H1 (cell line): ENCODE measurements around the gene NUBP2. TPM values are rescaled to one million over a fixed set of nuclear protein-coding genes. Genes with fewer than 3 reads are reported as not detected.

Experiments
- CTCF ChIA-PET: fragments of 300-600 bp; sonication (Branson Sonifier 250); formaldehyde crosslinking; loops from one replicate; lab custom pipeline; 2021; ENCODE audit not compliant: partially characterized antibody; lab: Charles Lee
- POLR2A ChIA-PET: fragments of 300-600 bp; sonication (Branson Sonifier 250); formaldehyde crosslinking; loops from one replicate; lab custom pipeline; 2021; ENCODE audit warnings: inconsistent platforms; ENCODE audit not compliant: partially characterized antibody; lab: Charles Lee
- DNase-seq, 2 experiments: peaks; one replicate each; pipeline versions ENCODE4 v3.0.0 to v3.0.0-alpha.2; 2010 to 2022; ENCODE audit warnings: low spot score in 2 of 2, low read depth in 1 of 2, mixed read lengths in 1 of 2
- FAIRE-seq: peaks from 2 replicates; lab custom pipeline; 2011; peaks lifted over from hg19 to GRCh38; lab: Jason Lieb, UNC
- H2AFZ ChIP-seq: 2 replicates; pipeline ENCODE4 v1.8.1; 2012; ENCODE audit warnings: low read length, inconsistent platforms
- H2AK5ac ChIP-seq: 2 replicates; pipeline ENCODE4 v1.6.1; 2013; ENCODE audit warnings: low read depth, low read length
- H2BK120ac ChIP-seq: replicated peaks from 2 replicates; pipeline ENCODE3; 2013; ENCODE audit warnings: low read depth, low read length, inconsistent platforms
- H2BK12ac ChIP-seq: 2 replicates; pipeline ENCODE4 v1.6.1; 2013; ENCODE audit warnings: low read depth, low read length
- H2BK15ac ChIP-seq: 2 replicates; pipeline ENCODE4 v1.6.1; 2013; ENCODE audit warnings: low read length
- H2BK20ac ChIP-seq: 2 replicates; pipeline ENCODE4 v1.6.1; 2013; ENCODE audit warnings: low read length
- H2BK5ac ChIP-seq: 2 replicates; pipeline ENCODE4 v1.6.1; 2013; ENCODE audit warnings: low read depth, low read length
- H3K14ac ChIP-seq: 2 replicates; pipeline ENCODE4 v1.6.1; 2013; ENCODE audit warnings: inconsistent platforms; ENCODE audit not compliant: insufficient read length
- H3K18ac ChIP-seq: 2 replicates; pipeline ENCODE4 v1.6.1; 2013; ENCODE audit warnings: low read length; ENCODE audit errors: extremely low read depth
- H3K23ac ChIP-seq: 2 replicates; pipeline ENCODE4 v1.6.1; 2013; ENCODE audit warnings: inconsistent platforms; ENCODE audit not compliant: insufficient read length
- H3K23me2 ChIP-seq: 2 replicates; pipeline ENCODE4 v1.6.1; 2013; ENCODE audit warnings: low read depth, low read length
- H3K27ac ChIP-seq: 2 replicates; pipeline ENCODE4 v1.6.1; 2011; ENCODE audit warnings: low read depth, low read length, inconsistent platforms
- H3K27me3 ChIP-seq, 4 experiments: replicated peaks in 1 of 4; 1 replicate in 1 of 4; 2 replicates in 3 of 4; pipeline versions ENCODE4 v1.6.1 to v1.8.1; 2011 to 2013; ENCODE audit warnings: low read length in 3 of 4, mild to moderate bottlenecking in 3 of 4, inconsistent platforms in 2 of 4, mixed read lengths in 2 of 4, moderate library complexity in 1 of 4; ENCODE audit not compliant: control insufficient read depth in 3 of 4, insufficient read depth in 3 of 4; ENCODE audit errors: extremely low read depth in 1 of 4
- H3K36me3 ChIP-seq, 4 experiments: 2 replicates each; pipeline versions ENCODE4 v1.6.1 to v1.8.1; 2011 to 2013; ENCODE audit warnings: mild to moderate bottlenecking in 4 of 4, low read length in 3 of 4, moderate library complexity in 2 of 4, control low read depth in 1 of 4, inconsistent platforms in 1 of 4; ENCODE audit not compliant: insufficient read depth in 4 of 4, control insufficient read depth in 2 of 4
- H3K4ac ChIP-seq: replicated peaks from 2 replicates; pipeline ENCODE3; 2013; ENCODE audit warnings: low read length, low read depth, mixed read lengths, inconsistent platforms; ENCODE audit not compliant: insufficient read length
- H3K4me1 ChIP-seq, 4 experiments: replicated peaks in 1 of 4; 1 replicate in 1 of 4; 2 replicates in 3 of 4; pipeline versions ENCODE4 v1.6.1 to v1.8.1; 2011 to 2013; ENCODE audit warnings: low read length in 3 of 4, inconsistent platforms in 2 of 4, mixed read lengths in 1 of 4; ENCODE audit not compliant: insufficient read depth in 4 of 4, control insufficient read depth in 3 of 4
- H3K4me2 ChIP-seq, 2 experiments: 2 replicates each; pipeline versions ENCODE4 v1.6.1 to v1.8.1; 2011 to 2013; ENCODE audit warnings: low read depth in 2 of 2, low read length in 2 of 2, control low read depth in 1 of 2, inconsistent platforms in 1 of 2, mild to moderate bottlenecking in 1 of 2; ENCODE audit not compliant: insufficient read depth in 1 of 2
- H3K4me3 ChIP-seq, 4 experiments: fragments of 200-600, 300-600 bp in 1 of 4; sonication (generic), shearing (Covaris generic), sonication (Bioruptor Twin) in 1 of 4; 2 replicates each; pipeline versions ENCODE4 v1.5.1 to v1.8.1; 2011 to 2016; ENCODE audit warnings: low read length in 4 of 4, low read depth in 3 of 4, control low read depth in 2 of 4, inconsistent platforms in 2 of 4, mild to moderate bottlenecking in 2 of 4, mixed read lengths in 1 of 4, moderate library complexity in 1 of 4; ENCODE audit not compliant: insufficient read depth in 2 of 4; ENCODE audit errors: extremely low read depth in 1 of 4
- H3K56ac ChIP-seq: replicated peaks from 2 replicates; pipeline ENCODE3; 2013; ENCODE audit warnings: low read depth, mild to moderate bottlenecking, mixed read lengths, low read length, inconsistent platforms; ENCODE audit not compliant: insufficient read length
- H3K79me1 ChIP-seq: 2 replicates; pipeline ENCODE4 v1.6.1; 2013; ENCODE audit warnings: low read depth, low read length, control low read depth
- H3K79me2 ChIP-seq, 2 experiments: 2 replicates each; pipeline versions ENCODE4 v1.6.1 to v1.8.1; 2012 to 2013; ENCODE audit warnings: low read length in 2 of 2, mild to moderate bottlenecking in 2 of 2, inconsistent platforms in 1 of 2; ENCODE audit not compliant: insufficient read depth in 2 of 2, control insufficient read depth in 1 of 2
- H3K9ac ChIP-seq, 4 experiments: replicated peaks in 1 of 4; 1 replicate in 1 of 4; 2 replicates in 3 of 4; pipeline versions ENCODE4 v1.6.1 to v1.8.1; 2011 to 2013; ENCODE audit warnings: low read depth in 3 of 4, low read length in 3 of 4, control low read depth in 2 of 4, mild to moderate bottlenecking in 2 of 4, moderate library complexity in 2 of 4, inconsistent platforms in 1 of 4; ENCODE audit errors: extremely low read depth in 1 of 4
- H3K9me3 ChIP-seq, 2 experiments: 2 replicates each; pipeline versions ENCODE4 v1.6.1 to v1.8.1; 2012 to 2013; ENCODE audit warnings: mild to moderate bottlenecking in 2 of 2, moderate library complexity in 2 of 2, control low read depth in 1 of 2, inconsistent platforms in 1 of 2, low read depth in 1 of 2, low read length in 1 of 2, mixed read lengths in 1 of 2; ENCODE audit not compliant: insufficient read depth in 2 of 2
- H4K20me1 ChIP-seq, 2 experiments: replicated peaks in 1 of 2; 2 replicates each; pipeline versions ENCODE3 to v1.8.1; 2011 to 2013; ENCODE audit warnings: inconsistent platforms in 2 of 2, low read length in 2 of 2, mild to moderate bottlenecking in 1 of 2; ENCODE audit not compliant: insufficient read depth in 2 of 2, control insufficient read depth in 1 of 2
- H4K5ac ChIP-seq: 2 replicates; pipeline ENCODE4 v1.6.1; 2013; ENCODE audit warnings: low read length, low read depth, mixed read lengths, inconsistent platforms; ENCODE audit not compliant: insufficient read length
- H4K8ac ChIP-seq: 2 replicates; pipeline ENCODE4 v1.8.0; 2013; ENCODE audit warnings: mild to moderate bottlenecking, moderate library complexity, low read length, inconsistent platforms; ENCODE audit not compliant: insufficient read depth; ENCODE audit errors: extremely low read depth
- H4K91ac ChIP-seq: replicated peaks from 2 replicates; pipeline ENCODE3; 2013; ENCODE audit warnings: low read length, mixed read lengths, inconsistent platforms; ENCODE audit not compliant: insufficient read length
- ASH2L ChIP-seq: fragments of 200-600, 300-600 bp; sonication (generic); IDR thresholded peaks from one replicate; pipeline ENCODE4 v1.7.1; 2017; ENCODE audit warnings: low read length
- ATF2 ChIP-seq: IDR thresholded peaks from 2 replicates; pipeline ENCODE4 v1.6.1; 2012; ENCODE audit warnings: low read length, inconsistent platforms
- ATF3 ChIP-seq: IDR thresholded peaks from 2 replicates; pipeline ENCODE4 v1.6.1; 2011; ENCODE audit warnings: low read depth, mild to moderate bottlenecking, low read length; ENCODE audit not compliant: insufficient read depth
- BACH1 ChIP-seq: IDR thresholded peaks from 2 replicates; pipeline ENCODE4 v1.6.1; 2012; ENCODE audit warnings: low read length, improper control_type of control experiment
- SIN3A ChIP-seq, 2 experiments: IDR thresholded peaks in 1 of 2; conservative IDR thresholded peaks in 1 of 2; 2 replicates each; pipeline ENCODE4 v1.6.1; 2011 to 2012; ENCODE audit warnings: low read length in 2 of 2, improper control_type of control experiment in 1 of 2, low read depth in 1 of 2, mild to moderate bottlenecking in 1 of 2
- SUZ12 ChIP-seq: fragments of 200-600 bp; sonication (generic); IDR thresholded peaks from 2 replicates; pipeline ENCODE4 v1.6.1; 2012; ENCODE audit warnings: mild to moderate bottlenecking, inconsistent platforms, low read length, moderate library complexity, mixed read lengths
- USF2 ChIP-seq: IDR thresholded peaks from 2 replicates; pipeline ENCODE4 v1.6.1; 2011; ENCODE audit warnings: low read length, improper control_type of control experiment
- YY1 ChIP-seq: IDR thresholded peaks from 2 replicates; pipeline ENCODE4 v1.6.1; 2011; ENCODE audit warnings: low read depth, mild to moderate bottlenecking, low read length
- WGBS, 2 experiments: shearing (Covaris generic) in 1 of 2; methylation state at CpG; one replicate each; pipeline versions ENCODE4 v1.1.6 to v1.1.7; 2013 to 2015; ENCODE audit warnings: low lambda C conversion rate in 2 of 2, mixed read lengths in 2 of 2, inconsistent platforms in 1 of 2, low coverage in 1 of 2, missing lambda C conversion rate in 1 of 2; ENCODE audit not compliant: insufficient replicate concordance in 2 of 2, insufficient coverage in 1 of 2, insufficient read length in 1 of 2; ENCODE audit errors: extremely low coverage in 1 of 2, missing lambda C conversion rate in 1 of 2; 5-methylcytosine and 5-hydroxymethylcytosine counted together
- polyA plus RNA-seq, 7 experiments: library from polyadenylated mRNA; depleted of rRNA in 3 of 7; stranded (reverse) in 5 of 7; unstranded in 2 of 7; fragments of >200 nt in 5 of 7; fragments of 200-250 nt in 2 of 7; gene quantifications; 1 replicate in 5 of 7; 2 replicates in 1 of 7; 4 replicates in 1 of 7; pipeline versions ENCODE4 v1.2.1 to v1.2.3, GENCODE V29; 2011 to 2013; ENCODE audit warnings: missing spikeins in 2 of 7, mixed read lengths in 2 of 7
- total RNA-seq: library from RNA; stranded (reverse); fragmentation: NEBNext Ultra II Directional; extraction: Animal tissue kit (Norgen Biotek cat#: 25700); gene quantifications from 2 replicates; pipeline ENCODE4 v1.2.1, GENCODE V29; 2021

NUBP2 gene
- total and polyA plus RNA-seq, 2 of the 8 experiments (the other 6 are each of a cell fraction or from before 2014, with no cell fraction given) = 70.3 to 96.9 TPM

GRCh38 chr16:1828645-1829410 lies 46.1 kb downstream of the NUBP2 start:
- Histone ChIP-seq H3K27me3 (peaks cover 0 to 5% (median 0%) of the 10 kb centered on the region in 4 experiments; a peak in 4 of 7 replicates), H2BK15ac (no peak overlapping the region), H2BK120ac (no peak overlapping the region), H3K27ac (no peak overlapping the region), H3K36me3 (no peaks in the 10 kb centered on the region), H2AFZ (no peak overlapping the region), H3K79me2 (peaks cover 0 to 20% of the 10 kb centered on the region in 2 experiments; a peak in 2 of 4 replicates), H3K4me3 (peak overlapping the region in 2 of 4 experiments; percentile 14 to 83; a peak in 3 of 8 replicates), H3K14ac (no peak overlapping the region), H3K4me1 (peaks cover 0 to 10% (median 3%) of the 10 kb centered on the region in 4 experiments; a peak in 5 of 7 replicates), H3K18ac (no peak overlapping the region), H3K4me2 (peak overlapping the region; percentile 21 to 70; a peak in 3 of 4 replicates), H3K23me2 (peaks cover 3% of the 10 kb centered on the region; the same call in 1 of the 2 replicates), H3K23ac (no peak overlapping the region), H3K4ac (no peak overlapping the region), H2AK5ac (no peak overlapping the region), H3K56ac (no peak overlapping the region), H4K20me1 (peaks cover 0 to 13% of the 10 kb centered on the region in 2 experiments), H4K5ac (no peak overlapping the region), H3K9ac (peak overlapping the region in 1 of 4 experiments; percentile 10; a peak in 1 of 7 replicates), H4K91ac (no peak overlapping the region), H2BK20ac (no peak overlapping the region), H4K8ac (no peak overlapping the region), H2BK5ac (no peak overlapping the region), H3K9me3 (no peaks in the 10 kb centered on the region), H2BK12ac (no peak overlapping the region), H3K79me1 (peaks cover 10% of the 10 kb centered on the region)
- no peak for FAIRE-seq
- POLR2A ChIA-PET = interaction anchor here (2.3 to 2.5 kb wide), 2 partner anchors 15 to 57 kb away, joined by 7 to 13 read pairs; partner anchors contain the start of genes EME2, MRPS34 and NME3
- WGBS, 2 experiments = 91% methylated on average over 11 of the region's 11 CpGs; no CpG with 5 or more reads in 1 of the 2 experiments
- CTCF ChIA-PET = no interaction called here
- DNase-seq = no peak
- TF ChIP-seq YY1 = no peak
- TF ChIP-seq USF2 = no peak
- TF ChIP-seq ASH2L = no peak
- no peak for TF ChIP-seq ATF3
- TF ChIP-seq SUZ12 = no peak
- TF ChIP-seq SIN3A (conservative IDR thresholded peaks at IDR 0.05 in 1 of 2, IDR thresholded peaks at IDR 0.05 in 1 of 2; ENCODE audit: low read depth in 1 of 2, low read length in 2 of 2) = no peak
- no peak for TF ChIP-seq ATF2
- no peak for TF ChIP-seq BACH1
